Measurements from ENCODE around the gene CFAP74. TPM values are rescaled to one million over a fixed set of nuclear protein-coding genes. Genes with fewer than 3 reads are reported as not detected.

The CFAP74 gene, protein sequence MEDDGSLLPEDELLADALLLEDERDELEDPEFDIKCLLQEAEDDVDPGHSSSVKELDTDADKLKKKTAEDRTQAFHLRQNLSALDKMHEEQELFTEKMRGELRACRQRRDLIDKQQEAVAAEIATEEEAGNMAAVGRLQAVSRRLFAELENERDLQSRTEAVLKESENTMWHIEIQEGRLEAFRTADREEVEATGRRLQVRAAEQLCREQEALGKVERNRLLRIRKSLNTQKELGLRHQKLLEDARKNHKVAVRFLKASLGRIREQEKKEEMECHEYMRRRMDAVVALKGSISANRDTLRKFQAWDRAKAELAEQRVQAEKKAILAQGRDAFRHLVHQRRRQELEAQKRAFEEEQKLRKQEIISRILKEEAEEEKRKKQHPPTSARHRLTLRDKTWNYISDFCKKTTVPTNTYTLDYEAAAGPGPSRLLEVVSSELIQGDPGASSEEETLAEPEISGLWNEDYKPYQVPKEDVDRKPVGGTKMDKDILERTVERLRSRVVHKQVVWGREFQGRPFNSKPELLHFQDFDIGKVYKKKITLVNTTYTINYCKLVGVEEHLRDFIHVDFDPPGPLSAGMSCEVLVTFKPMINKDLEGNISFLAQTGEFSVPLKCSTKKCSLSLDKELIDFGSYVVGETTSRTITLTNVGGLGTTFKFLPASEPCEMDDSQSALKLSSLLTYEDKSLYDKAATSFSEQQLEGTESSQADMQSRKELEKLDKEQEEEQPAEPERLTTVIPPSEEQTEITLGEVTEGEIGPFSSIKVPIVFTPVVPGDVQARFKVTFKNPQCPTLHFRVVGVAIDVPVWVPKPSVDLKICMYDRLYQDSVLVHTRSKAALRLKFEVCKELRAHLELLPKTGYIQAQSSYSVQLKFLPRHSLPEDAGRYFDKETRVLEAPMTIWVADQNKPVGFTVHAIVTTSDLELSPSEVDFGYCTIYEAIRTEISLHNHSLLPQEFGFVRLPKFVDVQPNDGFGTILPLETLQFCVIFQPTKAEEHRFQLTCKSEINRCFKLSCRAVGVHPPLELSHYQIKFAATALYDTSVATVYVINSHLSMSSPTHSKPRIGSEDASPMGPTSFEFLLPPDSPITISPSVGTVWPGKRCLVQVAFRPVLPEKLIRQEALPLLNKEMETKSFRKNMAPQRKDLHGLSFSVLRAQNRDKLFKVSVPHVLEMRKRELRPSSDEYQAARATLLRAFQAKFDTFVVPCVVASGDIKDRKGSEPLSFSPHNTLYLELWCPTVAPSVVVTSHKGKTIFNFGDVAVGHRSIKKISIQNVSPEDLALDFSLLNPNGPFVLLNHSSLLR (N-terminal part only)
- total RNA-seq: under 1 TPM in 1 of 4 donors, not detected in 3; 0.13 TPM

- Histone ChIP-seq H3K27me3 (no peaks in the 10 kb centered on the region), H3K36me3 (no peaks in the 10 kb centered on the region), H3K9me3 (no peaks in the 10 kb centered on the region), H3K27ac (no peak within 1 kb of the TSS), H3K4me1 (peaks cover 0 to 8% of the 10 kb centered on the region in 2 donors), H3K4me3 (replicated peaks in 1 of 3) (peak within 1 kb of the TSS in 1 of 3 donors; percentile 23)
- 9 to 16% methylated on average over 8 to 16 of the region's 49 CpGs for WGBS, 2 donors
- intact Hi-C loops (cut with DNase I): no loop called here
- TF ChIP-seq, protein P1, sequence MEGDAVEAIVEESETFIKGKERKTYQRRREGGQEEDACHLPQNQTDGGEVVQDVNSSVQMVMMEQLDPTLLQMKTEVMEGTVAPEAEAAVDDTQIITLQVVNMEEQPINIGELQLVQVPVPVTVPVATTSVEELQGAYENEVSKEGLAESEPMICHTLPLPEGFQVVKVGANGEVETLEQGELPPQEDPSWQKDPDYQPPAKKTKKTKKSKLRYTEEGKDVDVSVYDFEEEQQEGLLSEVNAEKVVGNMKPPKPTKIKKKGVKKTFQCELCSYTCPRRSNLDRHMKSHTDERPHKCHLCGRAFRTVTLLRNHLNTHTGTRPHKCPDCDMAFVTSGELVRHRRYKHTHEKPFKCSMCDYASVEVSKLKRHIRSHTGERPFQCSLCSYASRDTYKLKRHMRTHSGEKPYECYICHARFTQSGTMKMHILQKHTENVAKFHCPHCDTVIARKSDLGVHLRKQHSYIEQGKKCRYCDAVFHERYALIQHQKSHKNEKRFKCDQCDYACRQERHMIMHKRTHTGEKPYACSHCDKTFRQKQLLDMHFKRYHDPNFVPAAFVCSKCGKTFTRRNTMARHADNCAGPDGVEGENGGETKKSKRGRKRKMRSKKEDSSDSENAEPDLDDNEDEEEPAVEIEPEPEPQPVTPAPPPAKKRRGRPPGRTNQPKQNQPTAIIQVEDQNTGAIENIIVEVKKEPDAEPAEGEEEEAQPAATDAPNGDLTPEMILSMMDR (IDR thresholded peaks at IDR 0.05): no peak
- no peak for TF ChIP-seq POLR2A (IDR thresholded peaks at IDR 0.05)
- DNase-seq: peak; percentile 66 to 72
Observed at GRCh38 chr1:2003541-2004131, at the start of gene CFAP74. Gene CFAP74, minus strand, starts transcription at chr1:2003786. Its CDS starts 12,830 bp downstream, at chr1:1990956.

DNA sequence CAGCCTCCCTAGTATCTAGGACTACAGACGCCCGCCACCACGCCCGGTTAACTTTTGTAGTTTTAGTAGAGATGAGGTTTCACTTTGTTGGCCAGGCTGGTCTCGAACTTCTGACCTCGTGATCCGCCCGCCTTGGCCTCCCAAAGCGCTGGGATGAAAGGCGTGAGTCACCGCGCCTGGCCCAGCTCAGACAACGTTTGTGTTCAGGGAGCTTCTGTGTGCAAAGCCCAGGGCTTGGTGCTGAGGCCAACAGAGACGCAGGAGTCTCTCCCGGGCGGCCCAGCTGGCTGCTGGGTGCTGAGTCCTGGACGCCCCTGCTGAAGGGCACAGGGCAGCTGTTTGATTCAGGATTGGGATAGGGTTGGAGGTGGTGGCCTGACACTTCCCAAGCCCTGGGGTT lies 49.6 kb upstream of the CFAP74 start:
- DNase-seq: no peak
- intact Hi-C loops (cut with DNase I): loop anchor here (10.0 kb wide), 1 partner anchor 122 kb away; no protein-coding TSS in a partner anchor
- Histone ChIP-seq H3K36me3 (no peaks in the 10 kb centered on the region), H3K27me3 (no peaks in the 10 kb centered on the region), H3K9me3 (no peaks in the 10 kb centered on the region), H3K4me1 (peaks cover 14 to 22% of the 10 kb centered on the region in 2 donors), H3K4me3 (replicated peaks in 1 of 3) (no peak overlapping the region), H3K27ac (no peak overlapping the region)
- TF ChIP-seq, protein P1 (IDR thresholded peaks at IDR 0.05): no peak
- no peak for TF ChIP-seq POLR2A (IDR thresholded peaks at IDR 0.05)
- 80 to 86% methylated on average over 14 to 15 of the region's 17 CpGs for WGBS, 2 donors

- Histone ChIP-seq H3K36me3 (no peaks in the 10 kb centered on the region), H3K27me3 (no peaks in the 10 kb centered on the region), H3K9me3 (no peaks in the 10 kb centered on the region), H3K4me3 (replicated peaks in 1 of 3) (no peak overlapping the region), H3K4me1 (peaks cover 14 to 22% of the 10 kb centered on the region in 2 donors), H3K27ac (no peak overlapping the region)
- no peak for DNase-seq
- TF ChIP-seq, protein P1 (IDR thresholded peaks at IDR 0.05): no peak
- no peak for TF ChIP-seq POLR2A (IDR thresholded peaks at IDR 0.05)
- 80 to 85% methylated on average over 10 of the region's 10 CpGs for WGBS, 2 donors
- intact Hi-C loops (cut with DNase I): loop anchor here (10.0 kb wide), 1 partner anchor 122 kb away; no protein-coding TSS in a partner anchor
Observed at GRCh38 chr1:2052756-2053155, 49.2 kb upstream of the CFAP74 start.

GRCh38 chr1:2052054-2052679 lies 48.6 kb upstream of the CFAP74 start:
- WGBS, 2 donors: 58 to 59% methylated on average over 15 to 16 of the region's 16 CpGs

More at GRCh38 chr1:2052054-2052679, 48.6 kb upstream of the CFAP74 start:
- peak overlapping the region in 1 of 3 donors; percentile 43 for H3K27ac ChIP-seq
- H3K4me3 ChIP-seq (replicated peaks in 1 of 3): peak overlapping the region in 1 of 3 donors; percentile 84
- no peaks in the 10 kb centered on the region for H3K36me3 ChIP-seq
- H3K4me1 ChIP-seq: peaks cover 14 to 22% of the 10 kb centered on the region in 2 donors
- DNase-seq: no peak
- TF ChIP-seq, protein P1 (IDR thresholded peaks at IDR 0.05): no peak
- TF ChIP-seq POLR2A (IDR thresholded peaks at IDR 0.05): no peak
- intact Hi-C loops (cut with DNase I): loop anchor here (10.0 kb wide), 1 partner anchor 123 kb away; no protein-coding TSS in a partner anchor
- H3K9me3 ChIP-seq: no peaks in the 10 kb centered on the region
- no peaks in the 10 kb centered on the region for H3K27me3 ChIP-seq

Measured in thyroid gland (tissue), 4 donors.